Cortex of kidney (tissue), 1 donor: ENCODE results near the gene DCUN1D2.
"Not testable (repeated sequence)": the region's sequence is repeated elsewhere in the genome, so short reads cannot be mapped to it uniquely, and the experiment has no call there.

ENCODE experiments used
- DNase-seq: peaks from one replicate; lab custom pipeline; 2025; lab: John Stamatoyannopoulos, UW

The DCUN1D2 gene

GRCh38 chr13:113489549-113490495 is 689 bp downstream of the DCUN1D2 start:
- DNase-seq, result no peak

GRCh38 chr13:113489171-113489548 is 1.4 kb downstream of the DCUN1D2 start:
- no peak for DNase-seq

DNA sequence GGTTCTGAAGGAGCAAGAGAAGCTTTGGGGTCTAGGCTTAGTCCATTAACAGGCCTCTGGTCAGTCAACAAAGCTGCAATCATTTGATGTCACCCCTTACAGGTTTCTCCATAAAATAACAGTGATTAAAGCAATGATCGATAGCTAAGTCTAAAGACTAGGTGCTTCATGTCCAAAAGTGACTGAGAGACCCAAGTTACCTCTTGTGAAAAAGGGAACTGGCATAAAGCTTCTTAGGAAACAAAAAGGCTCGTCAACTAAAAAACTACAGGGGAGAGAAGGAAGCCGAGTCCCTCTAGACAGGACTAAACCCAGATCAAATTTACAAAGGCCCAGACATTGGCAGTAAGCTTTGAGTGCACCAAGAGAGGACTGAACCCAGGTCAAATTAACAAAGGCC is 2.2 kb downstream of the DCUN1D2 start:
- no peak for DNase-seq

- DNase-seq, result no peak
Measured at GRCh38 chr13:113486698-113487097, 3.8 kb downstream of the DCUN1D2 start.

- no peak for DNase-seq
Measured at GRCh38 chr13:113485545-113485944, 5.0 kb downstream of the DCUN1D2 start.

- DNase-seq, result no peak
Measured at GRCh38 chr13:113483504-113484293, 6.8 kb downstream of the DCUN1D2 start.

- no peak for DNase-seq
Measured at GRCh38 chr13:113483081-113483480, 7.4 kb downstream of the DCUN1D2 start.

DNA sequence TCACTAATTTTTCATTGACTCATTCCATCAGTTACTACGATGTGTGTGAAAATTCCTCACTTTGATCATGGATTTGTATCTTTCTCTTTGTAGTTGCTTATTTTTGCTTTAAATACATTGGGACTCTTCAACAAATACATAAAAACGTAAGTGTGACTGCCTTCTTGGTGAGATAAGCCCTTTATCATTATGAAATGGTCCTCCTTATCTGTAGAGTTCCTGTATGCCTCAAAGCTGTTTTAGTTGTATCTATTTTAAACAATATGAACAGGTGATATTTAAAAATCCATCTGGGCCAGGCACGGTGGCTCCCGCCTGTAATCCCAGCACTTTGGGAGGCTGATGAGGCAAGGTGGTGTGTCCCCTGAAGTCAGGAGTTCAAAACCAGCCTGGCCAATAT is 11.3 kb downstream of the DCUN1D2 start:
- DNase-seq, result no peak

DNA sequence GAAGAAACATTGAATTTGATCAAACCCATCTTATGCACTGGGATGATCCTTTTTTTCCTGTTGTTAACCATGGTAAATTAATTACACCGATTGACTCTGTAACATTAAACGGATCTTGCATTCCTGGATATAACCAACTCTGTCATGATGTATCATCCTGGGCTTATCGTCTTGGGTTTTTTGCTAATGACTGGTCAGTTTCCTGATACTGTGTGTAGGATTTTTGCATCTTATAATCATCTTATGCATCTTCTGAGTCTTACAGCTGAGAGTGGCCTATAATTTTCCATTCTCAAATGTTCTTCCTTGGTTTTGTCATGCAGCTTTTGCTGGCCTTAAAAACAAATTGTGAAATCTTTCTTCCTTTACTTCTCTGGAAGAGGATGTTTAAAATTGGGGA is 12.8 kb downstream of the DCUN1D2 start:
- DNase-seq, result no peak

DNA sequence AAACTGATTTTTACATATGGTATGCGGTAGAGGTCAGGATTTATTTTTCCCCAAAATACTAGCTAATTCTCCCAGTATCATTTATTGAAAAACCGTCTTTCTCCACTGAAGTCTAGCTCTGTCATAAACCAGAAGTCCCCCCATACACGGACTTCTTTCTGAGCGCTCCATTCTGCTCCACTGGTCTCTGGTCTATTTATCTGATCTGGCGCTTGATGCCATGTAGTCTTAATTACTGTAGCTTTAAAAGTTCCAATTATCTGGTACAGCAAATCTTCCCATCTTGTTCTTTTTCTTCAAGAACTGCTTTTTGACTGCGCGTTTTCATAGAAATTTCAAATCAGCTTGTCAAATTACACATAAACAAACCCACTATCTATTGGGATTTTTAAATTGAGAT is 13.7 kb downstream of the DCUN1D2 start:
- DNase-seq, result no peak

- DNase-seq, result no peak
Measured at GRCh38 chr13:113475911-113476310, 14.6 kb downstream of the DCUN1D2 start.

- DNase-seq, result no peak
Measured at GRCh38 chr13:113475280-113475679, 15.2 kb downstream of the DCUN1D2 start.

- no peak for DNase-seq
Measured at GRCh38 chr13:113474179-113474578, 16.3 kb downstream of the DCUN1D2 start.

- no peak for DNase-seq
Measured at GRCh38 chr13:113472355-113473025, 18.0 kb downstream of the DCUN1D2 start.

GRCh38 chr13:113471844-113472243 is 18.7 kb downstream of the DCUN1D2 start:
- DNase-seq, result no peak

GRCh38 chr13:113470635-113471163 is 19.8 kb downstream of the DCUN1D2 start:
- not testable (repeated sequence) for DNase-seq

DNA sequence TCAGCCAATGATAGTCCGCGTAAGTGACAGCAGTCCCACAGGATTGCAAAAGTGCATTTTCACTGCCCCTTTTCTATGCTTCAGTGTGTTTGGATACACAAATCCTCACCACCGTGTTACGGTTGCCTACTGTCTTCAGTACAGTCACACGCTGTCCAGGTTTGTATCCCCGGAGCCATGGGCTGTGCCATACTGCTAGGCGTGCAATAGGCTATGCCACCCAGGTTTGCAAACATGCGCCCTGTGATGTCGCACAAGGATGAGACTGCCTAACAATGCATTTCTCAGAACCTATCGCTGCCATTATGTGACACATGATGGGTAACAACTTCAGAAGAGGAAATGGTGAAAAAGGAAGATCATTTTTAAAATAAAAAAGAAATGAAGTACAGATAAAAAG is 20.4 kb downstream of the DCUN1D2 start:
- DNase-seq, result no peak

GRCh38 chr13:113469582-113469981 is 20.9 kb downstream of the DCUN1D2 start:
- no peak for DNase-seq

DNA sequence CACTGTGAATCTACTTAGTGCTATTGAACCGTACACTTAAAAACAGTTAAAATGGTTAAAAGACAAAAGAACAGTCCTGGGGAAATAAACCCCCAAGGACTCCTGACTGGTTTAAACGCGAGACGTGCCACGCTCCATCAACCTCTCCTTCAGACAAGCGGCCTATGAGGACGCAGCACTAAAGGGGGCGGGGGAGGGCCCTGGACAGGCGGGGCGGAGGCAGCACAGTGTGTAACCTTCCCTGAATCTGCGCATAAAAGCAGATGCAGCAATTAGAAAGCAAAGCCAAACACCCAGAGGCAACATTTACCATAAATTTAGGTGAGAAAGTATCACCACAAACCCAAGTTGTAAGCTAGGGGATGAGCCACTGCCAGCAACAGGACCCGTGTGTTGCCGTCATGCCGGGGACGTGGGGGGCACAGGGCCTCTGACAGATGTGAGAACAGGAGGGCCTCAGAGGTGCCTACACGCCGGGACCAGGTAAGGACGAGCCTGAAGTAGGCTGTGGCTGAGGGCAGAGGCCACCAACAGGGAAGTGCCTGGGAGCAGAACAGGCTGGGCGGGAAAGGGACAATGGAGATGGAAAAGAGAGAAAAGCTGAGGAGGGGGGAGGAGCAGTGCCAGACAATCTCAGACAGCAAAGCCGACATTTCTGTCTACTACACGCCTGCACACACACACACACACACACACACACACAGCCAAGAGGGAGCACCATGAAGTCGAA is 21.9 kb downstream of the DCUN1D2 start:
- no peak for DNase-seq

DNA sequence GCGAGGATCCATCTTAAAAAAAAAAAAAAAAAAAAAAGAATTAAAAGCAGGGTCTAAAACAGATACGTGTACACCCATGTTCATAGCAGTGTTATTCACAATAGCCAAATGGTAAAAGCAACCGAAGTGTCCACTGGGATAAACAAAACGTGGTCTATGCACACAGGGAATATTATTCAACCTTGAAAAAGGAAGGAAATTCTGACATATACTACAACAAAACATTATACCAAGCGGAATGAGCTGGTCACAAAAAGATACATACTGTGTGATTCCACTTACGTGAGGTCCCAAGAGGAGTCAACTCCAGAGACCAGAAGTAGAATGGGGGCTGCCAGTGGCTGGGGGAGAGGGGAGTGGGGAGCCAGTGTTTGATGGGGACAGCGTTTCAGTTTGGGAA is 22.5 kb downstream of the DCUN1D2 start:
- no peak for DNase-seq

DNA sequence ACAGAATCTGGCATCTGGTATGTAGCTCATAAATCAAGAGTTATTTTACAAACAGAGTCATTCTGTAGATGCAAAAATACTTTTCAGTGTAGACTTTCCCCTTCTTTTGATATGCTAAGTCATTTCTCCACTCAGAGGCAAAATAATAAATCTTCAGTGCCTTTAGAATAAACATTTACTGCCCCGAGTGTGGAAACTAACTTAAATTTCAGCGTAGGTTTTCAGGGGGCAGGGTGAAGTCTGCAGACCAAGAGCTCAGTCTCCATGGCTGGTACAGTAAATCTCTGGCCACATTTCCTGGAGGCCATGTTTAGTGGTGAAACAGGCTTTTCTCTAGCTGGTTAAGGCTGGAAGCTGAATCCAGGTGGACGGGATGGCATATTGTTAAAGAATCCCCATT is 24.1 kb downstream of the DCUN1D2 start:
- DNase-seq, result no peak

DNA sequence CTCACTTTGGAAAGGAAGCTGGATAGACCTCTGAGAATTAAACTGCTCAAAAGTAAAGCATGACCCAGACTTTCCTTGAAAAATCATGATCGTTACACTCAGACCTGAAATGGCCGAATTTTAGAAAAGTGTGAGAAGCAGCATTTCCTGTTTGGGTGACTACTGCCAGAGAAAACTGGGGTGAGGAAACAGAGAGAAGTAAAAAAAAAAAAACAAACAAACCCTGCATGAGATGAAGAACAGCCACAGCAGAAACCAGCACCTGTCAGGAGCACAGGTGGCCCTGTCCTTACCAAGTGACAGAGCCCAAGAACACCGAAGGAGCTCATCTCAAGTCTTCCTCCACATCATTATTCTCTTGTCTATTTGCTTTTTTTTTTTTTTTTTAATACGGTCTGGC is 25.2 kb downstream of the DCUN1D2 start:
- DNase-seq, result no peak
